OCI-LY7 (cell line): ENCODE results near the gene GPR149.

Experiments used
- CTCF ChIP-seq: fragments of 200-600 bp; sonication (generic); conservative IDR thresholded peaks from 2 replicates; pipeline ENCODE4 v1.5.1; 2014; ENCODE audit warnings: mild to moderate bottlenecking, antibody characterized with exemption, low read length, moderate library complexity, mixed read lengths
- EZH2phosphoT487 ChIP-seq: fragments of 200-600 bp; sonication (generic); IDR thresholded peaks from 2 replicates; pipeline ENCODE4 v1.6.1; 2018; ENCODE audit warnings: low read depth, borderline replicate concordance, mild to moderate bottlenecking, mixed run types, antibody characterized with exemption, low read length, moderate library complexity, mixed read lengths

GRCh38 chr3:154384479-154384878 is 45.5 kb downstream of the GPR149 start:
- TF ChIP-seq EZH2phosphoT487 (no peak), CTCF (no peak)
